HFF-Myc (cell line): ENCODE results near the gene B2M.

ENCODE experiments used
- DNase-seq: peaks from one replicate; pipeline ENCODE4 v3.0.0-alpha.2; 2011; ENCODE audit warnings: low read depth; ENCODE audit errors: extremely low read depth
- H3K4me3 ChIP-seq: replicated peaks from 2 replicates; pipeline ENCODE4 v1.5.1; 2011; ENCODE audit warnings: low read depth, mild to moderate bottlenecking, control low read depth, low read length
- CTCF ChIP-seq: IDR thresholded peaks from 2 replicates; pipeline ENCODE4 v1.5.1; 2012; ENCODE audit warnings: mild to moderate bottlenecking, low read depth, low read length, control low read depth; ENCODE audit errors: missing control alignments

The B2M gene

GRCh38 chr15:44706401-44706800 lies 4.9 kb upstream of the B2M start:
- no peak overlapping the region for H3K4me3 ChIP-seq
- DNase-seq, result no peak
- TF ChIP-seq CTCF, result no peak

GRCh38 chr15:44706946-44707636 lies 4.2 kb upstream of the B2M start:
- DNase-seq, result no peak
- no peak for TF ChIP-seq CTCF
- H3K4me3 ChIP-seq, result no peak overlapping the region

GRCh38 chr15:44710236-44711095 lies 851 bp upstream of the B2M start:
- no peak for DNase-seq
- H3K4me3 ChIP-seq, result peak overlapping the region; percentile 90
- peak; percentile 33 for TF ChIP-seq CTCF

- peak overlapping the region; percentile 90 for H3K4me3 ChIP-seq
- no peak for TF ChIP-seq CTCF
- DNase-seq, result no peak
Measured at GRCh38 chr15:44711743-44712345, 527 bp downstream of the B2M start.

- H3K4me3 ChIP-seq, result peak overlapping the region; percentile 90
- DNase-seq, result no peak
- TF ChIP-seq CTCF, result no peak
Measured at GRCh38 chr15:44712346-44713005, 1.2 kb downstream of the B2M start.
